Measurements from ENCODE around the gene MYLK4.

The MYLK4 gene

DNA sequence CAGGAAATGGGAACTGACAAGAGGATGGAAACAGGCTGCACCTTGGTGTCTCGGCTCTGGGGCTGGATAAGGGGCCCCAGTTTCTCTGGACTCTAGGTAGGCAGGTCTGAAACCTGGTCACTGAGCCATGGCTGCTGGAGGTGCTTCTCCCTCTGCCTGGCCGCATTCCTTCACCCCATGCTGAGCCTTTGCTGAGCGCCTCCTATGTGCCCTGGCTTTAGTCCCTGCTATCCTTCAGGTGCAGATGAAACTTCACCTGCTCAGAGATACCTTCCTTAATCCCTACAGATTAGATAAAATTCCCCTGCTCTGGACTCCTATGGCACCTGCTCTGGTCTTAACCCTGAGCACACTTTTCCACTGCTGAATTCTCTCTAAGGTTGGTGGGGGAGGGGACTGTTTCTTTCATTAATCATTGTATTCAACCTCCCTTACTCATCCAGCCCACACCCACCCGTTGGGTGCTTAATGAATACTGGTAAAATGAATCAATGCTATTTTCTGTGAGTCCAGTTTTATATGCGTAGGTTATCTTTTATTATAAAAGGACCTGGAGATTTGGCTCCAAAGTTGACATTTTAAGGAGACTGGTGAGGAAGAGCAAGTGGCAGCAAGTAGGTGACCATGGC, 19.3 kb downstream of the MYLK4 start:
- no peak for DNase-seq

DNA sequence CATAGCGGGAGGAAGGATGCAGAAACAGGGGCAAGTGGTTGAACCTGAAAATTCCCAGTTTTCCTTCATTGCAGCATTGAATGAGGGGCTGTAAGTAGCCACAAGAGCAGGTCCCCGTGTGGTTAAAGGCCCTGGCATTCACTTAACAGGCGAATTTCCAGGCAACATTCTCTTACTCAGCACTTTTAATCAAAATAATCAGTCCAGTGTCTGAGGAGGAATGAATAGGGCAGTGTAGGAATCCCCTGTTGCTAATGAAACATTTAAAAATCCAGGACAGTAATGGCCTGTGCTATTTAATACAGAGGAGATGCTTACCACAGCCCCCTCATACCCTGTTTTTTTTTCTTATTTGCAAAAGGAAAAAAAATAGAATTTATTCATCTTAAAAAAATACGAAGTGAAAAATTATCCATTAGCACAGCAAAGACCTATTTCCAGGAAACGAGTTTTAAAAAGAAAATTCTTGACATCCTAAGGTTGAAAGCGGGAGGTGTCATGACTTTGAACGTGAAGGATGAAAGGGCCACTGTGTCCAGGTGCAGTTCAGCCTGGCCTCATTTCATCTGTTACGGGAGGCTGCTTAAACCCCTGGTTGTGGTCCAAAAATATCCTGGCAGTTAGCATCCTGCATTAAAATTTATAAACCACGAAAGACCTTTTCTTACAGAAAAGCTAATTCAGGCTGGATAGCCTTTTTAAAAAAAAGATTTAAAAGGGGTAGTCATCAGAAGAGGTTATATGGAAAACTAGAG, 20.2 kb downstream of the MYLK4 start:
- no peak for DNase-seq

DNA sequence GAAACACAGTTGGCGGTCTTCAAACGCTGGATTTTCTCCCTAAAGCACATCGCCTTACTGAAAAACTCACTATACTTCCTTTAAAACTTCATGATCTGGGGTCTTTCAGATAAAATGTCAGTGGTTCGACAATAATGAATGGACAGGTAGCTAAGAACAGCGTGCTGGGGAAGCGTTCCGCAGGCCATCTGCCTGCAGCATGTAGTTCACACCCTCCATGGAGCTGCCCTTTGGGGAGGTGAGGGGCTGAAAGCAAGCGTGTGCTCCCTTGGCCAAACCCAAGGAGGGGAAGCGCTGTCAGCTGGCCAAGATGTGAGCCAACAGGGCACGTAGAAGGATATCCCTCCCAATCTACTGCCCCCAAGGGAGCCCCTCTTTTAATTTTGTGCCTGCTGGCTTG, 20.8 kb downstream of the MYLK4 start:
- DNase-seq = no peak

DNA sequence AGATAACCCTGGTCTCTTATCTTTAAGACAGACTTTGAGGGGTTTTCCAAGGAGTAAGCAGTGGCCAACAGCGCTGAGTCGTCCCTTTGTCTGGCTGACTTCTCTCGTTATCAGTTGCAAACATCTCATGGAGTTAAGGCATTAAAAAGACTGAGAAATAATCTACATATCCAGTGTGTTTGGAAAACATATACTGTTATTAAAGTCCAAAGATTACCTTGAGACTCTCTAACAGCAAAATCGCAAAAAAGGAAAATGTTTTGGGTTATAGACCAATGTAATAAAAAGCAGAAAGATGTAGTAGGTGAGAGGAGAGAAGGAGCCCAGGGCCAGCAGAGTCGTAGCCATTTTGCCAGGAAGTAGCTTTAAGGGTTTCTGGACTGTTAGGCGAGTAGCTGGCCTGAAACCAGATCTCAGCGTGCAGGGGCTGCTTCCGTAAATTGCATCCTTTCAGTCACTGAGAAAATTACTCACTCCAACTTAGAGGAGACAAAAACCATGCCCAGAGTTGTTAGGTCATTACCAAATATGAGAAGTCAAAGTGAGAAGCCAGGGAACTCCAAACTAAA, 24.6 kb downstream of the MYLK4 start:
- DNase-seq = no peak

DNA sequence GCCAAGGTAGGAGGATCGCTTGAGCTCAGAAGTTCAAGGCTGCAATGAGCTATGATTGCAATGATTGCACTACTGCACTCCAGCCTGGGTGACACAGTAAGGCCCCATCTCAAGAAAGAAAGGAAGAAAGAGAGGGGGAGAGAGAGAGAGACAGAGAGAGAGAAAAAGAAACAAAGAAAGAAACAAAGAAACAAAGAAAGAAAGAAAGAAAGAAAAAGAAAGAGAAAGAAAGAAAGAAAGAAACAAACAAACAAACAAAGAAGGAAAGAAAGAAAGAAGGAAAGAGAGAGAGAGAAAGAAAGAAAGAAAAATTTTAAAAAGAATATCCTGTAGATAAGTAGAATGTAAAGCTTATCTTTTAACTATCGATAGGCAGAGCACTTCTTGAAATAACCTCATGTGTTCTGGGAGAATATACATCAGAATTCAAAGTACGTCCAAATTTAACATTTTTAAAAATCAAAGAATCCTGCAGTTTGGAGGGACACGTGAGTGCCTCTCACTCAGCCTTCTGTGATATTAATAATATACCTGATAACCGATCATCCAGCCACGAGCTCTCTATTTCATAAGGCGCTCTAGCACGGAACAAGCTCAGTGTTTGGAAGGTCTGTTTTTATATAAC, 25.2 kb downstream of the MYLK4 start:
- DNase-seq = no peak

DNA sequence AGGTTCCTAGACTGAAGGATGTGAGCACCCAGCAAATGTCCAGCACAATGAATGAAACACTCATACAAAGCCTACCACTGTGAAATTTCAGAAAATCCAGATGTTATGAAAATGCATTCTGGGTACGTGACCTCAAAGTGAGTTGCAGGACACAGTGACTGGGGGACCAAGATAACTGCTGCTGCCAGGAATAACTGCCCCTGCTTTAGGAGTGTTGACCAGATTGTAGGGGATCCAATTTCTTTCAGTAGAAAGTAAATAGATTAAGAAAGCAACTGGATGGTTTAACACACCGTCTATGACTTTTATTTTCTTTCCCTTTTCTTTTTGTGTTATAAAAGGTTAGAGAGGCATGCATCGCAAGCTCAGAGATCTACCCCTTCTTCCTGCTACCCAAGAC, 29.5 kb downstream of the MYLK4 start:
- no peak for DNase-seq

DNA sequence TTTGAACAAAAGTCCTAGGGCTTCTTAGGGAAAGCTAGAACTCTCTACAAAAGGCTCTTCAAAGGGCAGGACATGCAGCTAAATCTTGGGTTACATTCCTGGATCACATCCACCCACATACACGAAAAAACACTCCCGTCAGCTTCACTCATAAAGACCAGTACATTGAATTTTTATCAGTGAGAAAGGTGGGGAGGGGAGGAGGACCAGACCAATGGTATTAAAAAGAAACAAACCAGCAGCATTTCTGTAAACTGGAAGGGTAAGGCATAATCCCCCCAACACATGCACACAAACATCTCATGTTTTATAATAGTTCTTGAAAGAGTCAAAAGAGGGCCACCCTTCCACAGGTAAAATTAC, 31.6 kb downstream of the MYLK4 start:
- DNase-seq = no peak

DNA sequence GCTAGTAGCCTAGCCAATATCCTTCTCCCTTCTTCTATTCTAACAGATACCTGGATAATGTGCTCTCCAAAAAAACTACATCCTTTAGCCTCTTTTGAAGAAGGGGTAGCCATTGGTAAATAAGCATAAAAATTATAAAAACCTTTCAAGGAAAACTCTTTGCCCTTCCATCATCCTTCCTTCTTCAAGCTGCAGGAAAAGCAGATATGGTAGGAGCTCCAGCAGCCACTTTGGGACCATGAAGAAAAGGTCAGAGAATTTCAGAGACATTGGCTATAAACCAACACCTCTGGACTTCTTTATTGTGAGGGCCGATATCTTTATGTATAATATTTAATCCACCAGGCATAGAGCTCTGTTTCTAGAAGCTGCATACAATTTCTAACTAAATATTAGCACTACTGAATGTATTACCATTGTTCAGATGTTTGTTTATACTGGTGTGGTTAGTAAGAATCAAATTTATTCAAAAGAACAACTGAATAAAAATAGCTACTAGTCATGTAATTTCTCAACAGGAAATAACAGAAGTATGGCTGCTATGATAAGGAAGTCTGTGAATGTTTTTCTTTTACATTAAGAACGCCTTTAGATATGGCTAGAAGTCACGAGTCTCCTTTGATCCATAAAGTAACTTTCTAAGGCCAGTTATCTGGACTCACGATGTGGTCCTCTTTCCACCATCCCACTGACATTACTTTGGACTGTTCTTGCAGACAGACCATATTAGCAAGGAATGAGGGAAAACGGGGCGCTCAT, 32.2 kb downstream of the MYLK4 start:
- no peak for DNase-seq

DNA sequence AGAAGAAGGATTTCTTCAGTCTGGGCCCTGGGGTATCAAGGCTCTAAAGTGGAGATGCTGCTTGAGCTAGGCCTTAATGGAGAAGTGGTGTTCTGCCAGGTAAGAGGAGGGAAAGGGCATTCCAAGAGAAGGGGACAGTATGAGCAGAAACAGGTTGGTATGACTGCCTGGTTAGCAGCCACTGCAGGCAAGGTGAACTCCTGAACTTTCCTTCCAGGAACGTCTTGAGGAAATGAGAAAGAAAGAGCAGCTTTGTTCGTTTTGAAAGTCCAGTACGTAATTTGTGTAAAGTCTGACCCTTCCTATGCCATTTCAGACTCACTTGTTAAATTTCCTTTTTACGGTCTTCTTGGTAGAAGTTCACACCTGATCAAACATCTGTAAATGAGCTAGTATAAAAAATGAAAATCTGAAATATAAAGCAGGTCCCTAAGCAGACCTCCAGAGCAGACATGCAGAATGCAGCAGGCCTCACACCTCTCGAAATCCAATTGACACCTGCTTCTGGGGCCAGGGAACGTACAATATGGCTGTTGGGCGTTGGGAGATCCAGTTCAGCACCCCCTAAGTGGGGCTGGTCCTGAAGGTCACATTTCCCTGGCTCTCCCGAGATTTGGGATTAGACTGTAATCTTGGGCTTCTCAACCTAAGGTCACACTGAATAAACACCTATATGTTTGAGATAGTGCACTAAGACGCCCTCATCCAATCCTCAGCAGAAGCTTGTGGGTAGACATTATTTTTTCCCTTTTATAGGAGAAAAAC, 33.6 kb downstream of the MYLK4 start:
- DNase-seq = no peak

DNA sequence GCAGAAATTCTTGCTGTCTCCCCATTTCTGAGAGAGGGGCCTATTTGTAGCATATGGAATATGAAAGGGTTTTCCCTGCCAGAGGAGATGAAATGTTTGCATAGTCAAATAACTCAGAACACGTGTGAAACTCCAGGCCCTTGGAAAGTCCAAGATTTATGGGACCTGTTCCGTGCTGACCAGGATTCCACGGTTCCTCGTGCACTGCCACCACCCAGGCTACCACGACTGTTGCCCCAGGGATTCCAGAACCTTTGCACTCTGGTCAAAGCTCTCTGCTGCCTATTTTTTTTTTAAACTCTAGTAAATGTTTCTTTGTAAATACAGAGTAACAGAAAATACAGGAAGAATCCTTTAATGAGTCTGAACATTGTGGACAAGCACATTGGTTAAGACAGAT, 35.0 kb downstream of the MYLK4 start:
- DNase-seq = no peak

DNA sequence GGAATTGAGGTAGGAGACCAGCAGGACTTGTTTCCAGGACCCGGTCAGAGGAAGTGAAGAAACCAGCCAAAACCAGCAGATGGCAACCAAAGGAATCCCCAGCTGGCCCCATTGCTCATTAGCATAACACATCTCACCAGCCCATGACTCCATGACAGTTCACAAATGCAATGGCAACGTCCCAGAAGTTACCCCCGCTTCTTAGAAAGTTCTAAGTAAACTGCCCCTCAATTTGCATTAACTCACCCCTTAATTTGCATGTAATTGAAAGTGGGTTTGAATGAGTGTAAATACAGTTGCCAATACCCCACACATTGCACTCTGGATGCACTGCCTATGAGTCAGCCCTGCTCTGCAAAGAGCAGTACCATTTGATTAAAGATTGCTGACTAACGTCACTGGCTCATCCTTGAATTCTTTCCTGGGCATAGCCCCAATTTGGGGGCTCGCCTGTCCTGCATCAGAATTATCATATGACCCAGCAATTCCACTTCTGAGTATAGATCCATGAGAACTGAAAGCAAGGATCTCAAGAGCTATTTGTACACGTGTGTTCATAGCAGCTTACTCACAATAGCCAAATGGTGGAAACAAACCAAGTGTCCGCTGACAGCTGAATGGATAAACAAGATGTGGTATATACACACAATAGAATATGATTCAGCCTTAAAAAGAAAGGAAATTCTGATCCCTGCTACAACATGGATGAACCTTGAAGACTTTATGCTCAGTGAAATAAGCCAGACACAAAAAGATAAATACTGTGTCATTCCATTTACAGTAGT, 36.4 kb downstream of the MYLK4 start:
- DNase-seq = no peak

DNA sequence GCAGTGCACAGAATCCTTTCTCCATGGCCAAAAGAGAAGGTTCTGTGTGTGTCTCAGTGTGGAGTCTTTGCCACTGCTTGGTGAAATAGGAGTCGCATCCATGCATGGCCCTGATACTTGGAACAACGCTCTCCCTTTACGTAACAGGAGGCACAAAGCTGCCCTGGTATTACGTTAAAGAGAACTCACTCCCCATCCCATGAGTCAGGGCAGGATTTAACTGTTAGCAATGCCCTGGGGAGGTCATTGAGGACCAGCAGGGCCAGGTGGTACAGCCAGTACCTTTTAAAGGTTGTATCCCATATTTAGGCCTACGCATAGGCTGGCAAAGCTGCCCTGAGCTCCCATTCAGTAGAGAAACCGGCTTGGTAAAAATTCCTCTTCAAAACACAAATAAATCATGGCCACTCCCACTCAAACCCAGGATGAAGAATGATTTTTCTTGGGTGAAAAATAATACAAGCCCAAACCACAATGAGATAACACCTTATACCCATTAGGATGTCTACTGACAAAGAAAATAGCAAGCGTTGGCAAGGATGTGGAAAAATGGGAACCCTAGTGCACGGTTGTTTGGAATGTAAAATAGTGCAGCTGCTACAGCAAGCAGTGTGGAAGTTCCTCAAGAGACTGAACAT, 37.1 kb downstream of the MYLK4 start:
- DNase-seq = no peak

DNA sequence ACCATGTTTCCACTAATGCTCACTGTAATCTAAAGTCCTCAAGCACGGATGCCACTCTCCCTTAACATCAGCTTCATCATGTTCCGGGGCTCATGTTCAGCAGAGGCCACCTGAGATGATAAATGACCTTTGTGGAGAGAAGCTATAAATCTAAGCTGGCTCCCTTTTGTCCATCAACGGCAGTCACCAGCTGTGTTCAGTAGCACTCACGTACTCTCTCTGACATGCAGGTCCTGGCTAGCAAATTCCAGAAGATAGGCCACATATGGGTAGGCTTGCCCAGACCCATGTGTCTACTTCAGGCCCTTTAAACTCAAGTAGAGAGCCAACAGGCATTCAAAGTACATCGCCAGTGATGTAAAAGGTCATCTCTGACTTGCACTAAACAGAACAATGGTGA, 38.6 kb downstream of the MYLK4 start:
- no peak for DNase-seq

DNA sequence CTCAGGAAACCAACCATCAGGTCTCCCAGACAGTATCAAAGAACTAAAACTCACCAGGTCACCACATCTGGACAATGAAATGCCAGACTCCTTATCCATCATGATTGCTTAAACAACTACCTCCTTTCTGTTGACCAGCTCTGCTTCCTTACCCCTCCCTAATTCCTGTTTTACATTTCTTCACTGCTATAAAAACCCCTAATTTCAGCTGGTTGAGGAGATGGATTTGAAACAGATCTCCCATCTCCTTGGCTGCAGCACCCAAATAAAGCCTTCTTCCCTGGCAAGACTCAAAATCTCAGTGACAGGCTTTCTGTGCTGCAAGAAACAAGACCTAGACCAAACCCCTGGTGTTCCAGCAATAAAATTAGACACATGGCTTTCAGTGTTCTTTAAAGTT, 40.3 kb downstream of the MYLK4 start:
- DNase-seq = no peak

DNA sequence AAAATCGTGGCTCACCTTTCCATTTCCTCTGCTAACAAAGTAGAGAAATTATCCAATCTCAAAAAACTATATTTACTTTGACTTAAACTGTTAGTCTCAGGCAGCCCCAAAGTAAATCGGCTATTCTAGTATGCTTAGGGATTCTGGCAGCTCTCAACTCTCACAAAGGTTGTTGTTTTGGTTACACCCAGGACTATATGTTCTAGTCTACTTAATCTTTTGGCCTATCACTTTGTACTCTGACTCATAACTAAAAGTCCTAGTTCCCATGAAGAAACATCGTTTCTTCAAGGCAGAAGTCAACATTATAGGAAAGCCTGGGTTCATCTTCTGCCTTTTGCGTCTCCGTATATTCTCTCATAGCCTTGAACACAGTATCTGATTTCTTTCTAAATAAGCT, 42.3 kb downstream of the MYLK4 start:
- DNase-seq = no peak

DNA sequence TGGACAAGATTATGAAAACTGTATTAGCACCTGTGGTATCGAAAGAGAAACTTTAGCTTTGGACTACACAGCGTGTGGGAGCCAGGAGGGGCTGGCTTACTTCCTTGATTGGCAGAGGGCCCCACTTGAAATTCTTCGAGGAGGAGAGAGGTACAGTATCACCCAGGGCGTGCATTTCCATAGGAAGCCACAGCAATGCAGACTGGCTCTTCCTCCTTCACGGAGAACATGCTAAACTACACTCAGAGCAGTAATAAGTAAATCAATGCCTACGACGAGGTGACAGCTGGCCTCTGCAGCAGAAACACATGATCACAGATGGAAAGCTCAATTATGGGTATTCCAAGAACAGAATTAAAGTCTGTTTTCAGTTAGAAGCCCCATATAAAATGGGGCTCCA, 44.2 kb downstream of the MYLK4 start:
- DNase-seq = no peak

DNA sequence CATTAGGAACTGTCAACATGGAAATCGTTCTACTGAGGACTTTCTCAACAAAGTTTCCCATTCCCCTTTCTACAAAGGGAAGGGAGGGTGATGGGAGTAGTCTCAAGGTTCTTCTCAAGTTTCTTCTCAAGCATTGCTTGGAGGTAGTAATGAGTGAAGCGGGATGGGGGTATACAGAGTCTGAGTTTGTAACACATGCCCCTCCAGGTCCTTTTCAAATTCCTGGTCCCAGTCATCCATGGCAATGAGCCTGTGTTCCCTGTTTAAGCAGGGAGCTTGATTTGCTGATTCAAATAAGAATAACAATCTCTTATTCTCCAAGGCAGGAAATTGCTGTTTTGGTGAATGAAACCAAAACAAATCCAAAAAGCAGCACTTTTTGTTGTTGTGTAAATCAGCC, 45.5 kb downstream of the MYLK4 start:
- no peak for DNase-seq

DNA sequence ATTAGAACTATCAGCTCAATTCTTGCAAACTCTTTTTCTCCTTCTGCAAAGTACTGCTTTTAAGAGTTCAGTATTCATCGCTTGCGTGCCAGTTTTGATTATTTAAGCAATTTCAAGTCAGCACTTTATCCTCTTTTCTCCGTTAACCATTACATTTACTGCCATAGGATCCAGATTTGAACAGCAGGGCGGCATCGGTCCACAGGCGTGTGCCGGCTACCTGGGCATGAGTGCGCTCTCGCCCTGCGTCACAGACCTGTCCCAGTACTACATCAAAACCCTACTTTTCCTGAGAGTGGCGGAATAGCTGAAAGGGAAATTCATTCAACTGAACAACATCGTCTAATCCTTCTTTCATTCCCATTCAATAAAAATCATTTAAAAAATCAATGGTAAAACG, 53.4 kb downstream of the MYLK4 start:
- no peak for DNase-seq

DNA sequence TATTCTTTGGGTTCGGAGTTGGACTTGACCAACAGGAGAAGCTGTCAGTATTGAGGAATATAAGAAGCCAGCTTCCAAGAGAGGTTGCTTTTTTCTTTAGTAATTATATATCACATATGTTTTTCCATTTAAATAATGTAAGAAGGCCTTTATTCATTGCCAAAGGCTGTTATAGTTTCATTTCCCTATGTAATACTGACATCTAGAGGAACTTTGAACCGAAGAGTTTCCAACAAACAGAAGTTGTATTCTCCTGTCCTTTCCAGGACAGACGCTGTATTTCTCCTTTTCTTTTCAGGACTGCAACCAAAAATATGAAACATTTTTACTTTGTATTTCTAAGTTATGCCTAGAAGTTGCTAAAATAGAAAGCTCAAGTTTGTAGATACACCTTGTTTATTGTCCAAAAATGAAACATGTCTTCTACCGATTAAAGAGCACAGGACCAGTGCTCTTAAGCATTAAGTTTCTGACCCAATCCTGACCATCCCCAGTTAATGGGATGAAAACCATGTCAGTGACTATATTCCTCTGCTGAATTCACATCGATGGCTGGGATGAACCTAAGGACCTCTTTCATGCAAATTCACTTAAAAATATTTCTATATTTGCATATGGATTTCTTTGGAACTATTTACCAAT, 55.1 kb downstream of the MYLK4 start:
- no peak for DNase-seq

DNA sequence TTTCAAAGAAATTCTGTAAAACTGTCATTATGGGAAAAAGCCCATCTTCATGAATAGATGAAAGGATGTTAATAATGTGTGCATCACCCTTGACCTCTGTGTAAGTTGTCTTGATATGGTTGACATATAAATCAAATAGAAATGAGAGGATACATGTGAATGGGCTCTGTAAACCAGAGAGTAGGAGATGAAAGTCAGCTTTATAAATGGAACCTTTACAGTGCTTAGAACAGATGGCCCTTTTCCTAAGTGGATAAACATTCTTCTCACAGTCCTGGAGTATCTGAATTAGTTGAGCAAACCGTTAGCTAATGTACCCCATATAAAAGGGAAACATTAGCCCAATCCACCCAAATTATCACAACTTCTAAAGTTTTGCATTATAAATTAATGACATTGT, 57.5 kb downstream of the MYLK4 start:
- no peak for DNase-seq
